8988T (cell line): ENCODE data around the gene EEF2KMT.

Experiments
- DNase-seq: peaks from one replicate; pipeline ENCODE4 v3.0.0; 2011

Gene EEF2KMT

DNA sequence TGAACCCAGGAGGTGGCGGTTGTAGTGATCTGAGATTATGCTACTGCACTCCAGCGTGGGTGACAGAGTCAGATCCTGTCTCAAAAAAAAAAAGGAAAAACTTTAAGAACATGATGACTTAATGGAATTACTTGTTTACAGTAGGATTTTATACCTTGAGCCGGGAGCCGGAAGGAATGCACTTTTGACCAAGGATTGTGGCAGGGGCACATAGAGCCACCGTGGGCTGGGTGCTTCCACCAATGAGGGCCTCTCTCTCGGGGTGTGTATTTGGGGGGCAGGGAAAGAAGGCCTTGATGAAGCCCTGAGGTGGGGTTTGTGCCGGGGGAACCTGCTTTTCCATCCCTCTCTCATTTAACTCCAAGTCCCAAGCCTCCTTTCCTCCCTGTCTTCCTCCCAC, 57.1 kb downstream of the EEF2KMT start:
- no peak for DNase-seq

DNA sequence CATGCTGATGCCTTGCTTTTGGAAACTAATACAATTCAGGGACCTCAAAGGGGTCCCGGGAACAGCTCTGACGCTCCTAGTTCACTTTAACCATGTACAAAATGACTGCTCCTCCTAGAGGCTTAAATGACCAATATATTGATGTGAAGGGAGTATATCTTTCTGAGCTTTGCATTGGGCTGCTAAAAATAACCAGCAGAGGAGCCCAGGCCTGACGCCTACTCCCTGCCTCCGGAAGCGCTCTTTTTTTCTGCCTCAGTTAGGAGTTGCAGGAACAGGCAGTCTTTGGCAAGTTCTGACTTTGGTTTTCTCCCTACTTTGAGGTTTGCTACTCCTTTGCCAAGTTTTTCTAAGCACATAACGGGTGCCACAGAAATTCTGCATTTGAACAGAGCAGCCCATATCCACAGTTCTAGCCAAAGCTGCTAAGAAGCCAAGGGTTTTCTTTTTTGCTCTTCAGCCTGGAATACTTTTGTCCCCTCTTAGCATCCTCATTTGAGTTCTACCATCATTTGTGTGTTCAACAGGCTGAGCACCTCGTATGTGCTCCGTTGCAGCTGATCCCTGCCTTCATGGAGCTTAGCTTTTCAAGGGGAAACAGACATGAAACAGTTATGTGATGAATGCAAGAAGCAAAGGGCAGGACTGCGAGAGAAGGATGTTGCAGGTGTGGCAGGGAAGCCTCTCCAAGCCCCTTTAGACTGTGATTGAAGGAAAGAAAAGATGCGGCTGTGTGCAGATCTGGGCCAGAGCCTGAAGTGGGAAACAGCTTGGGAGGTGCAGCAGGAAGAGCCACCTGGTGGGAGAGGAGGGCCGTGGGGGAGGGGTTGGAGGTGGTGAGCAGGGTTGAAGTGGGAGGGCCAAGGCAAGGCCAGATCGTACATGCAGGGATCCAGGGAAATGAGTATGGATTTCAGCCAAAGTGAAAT, 61.1 kb downstream of the EEF2KMT start:
- no peak for DNase-seq

DNA sequence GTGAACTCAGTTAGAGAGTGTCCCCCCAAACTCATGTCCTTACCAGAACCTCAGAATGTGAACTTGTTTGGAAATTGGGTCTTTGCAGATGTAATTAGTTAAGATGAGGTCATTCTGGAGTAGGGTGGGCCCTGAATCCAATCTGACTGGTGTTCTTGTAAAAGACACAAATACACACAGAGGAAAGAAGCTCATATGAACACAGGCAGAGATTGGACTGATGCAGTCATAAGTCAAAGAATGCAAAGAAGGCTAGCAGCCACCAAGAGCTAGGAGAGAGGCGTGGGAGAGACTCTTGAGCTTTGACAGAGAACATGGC, 61.7 kb downstream of the EEF2KMT start:
- no peak for DNase-seq
